ENCODE data around the gene PPFIA3.
"Not testable (repeated sequence)": the region's sequence is repeated elsewhere in the genome, so short reads cannot be mapped to it uniquely, and the experiment has no call there.

The PPFIA3 gene

GRCh38 chr19:49103331-49104085 is 15.8 kb upstream of the PPFIA3 start:
- no peak for DNase-seq (ENCODE audit: low spot score)

- DNase-seq (ENCODE audit: low spot score) = no peak
These were observed 15.0 kb upstream of the PPFIA3 start for GRCh38 chr19:49104229-49104864.

GRCh38 chr19:49106648-49107135 is 12.7 kb upstream of the PPFIA3 start:
- no peak for DNase-seq (ENCODE audit: low spot score)

- no peak for DNase-seq (ENCODE audit: low spot score)
These were observed 11.5 kb upstream of the PPFIA3 start for GRCh38 chr19:49107625-49108459.

- DNase-seq (ENCODE audit: low spot score) = no peak
These were observed 10.3 kb upstream of the PPFIA3 start for GRCh38 chr19:49109051-49109450.

GRCh38 chr19:49109569-49110233 is 9.6 kb upstream of the PPFIA3 start:
- no peak for DNase-seq (ENCODE audit: low spot score)

- DNase-seq (ENCODE audit: low spot score) = no peak
These were observed 8.8 kb upstream of the PPFIA3 start for GRCh38 chr19:49110567-49110966.

- DNase-seq (ENCODE audit: low spot score) = no peak
These were observed 7.9 kb upstream of the PPFIA3 start for GRCh38 chr19:49111218-49111998.

GRCh38 chr19:49113762-49114629 is 5.3 kb upstream of the PPFIA3 start, which contains the start of gene LIN7B:
Gene LIN7B (plus strand): TSS chr19:49114370. CDS start chr19:49114405, 35 bp downstream.
- DNase-seq (ENCODE audit: low spot score) = peak; percentile 64

- no peak for DNase-seq (ENCODE audit: low spot score)
These were observed 4.5 kb upstream of the PPFIA3 start for GRCh38 chr19:49114630-49115363.

GRCh38 chr19:49116544-49116943 is 2.8 kb upstream of the PPFIA3 start:
- DNase-seq (ENCODE audit: low spot score) = no peak

- no peak for DNase-seq (ENCODE audit: low spot score)
These were observed 1.4 kb upstream of the PPFIA3 start for GRCh38 chr19:49117677-49118564.

- peak; percentile 95 for DNase-seq (ENCODE audit: low spot score)
These were observed 556 bp upstream of the PPFIA3 start, which contains the start of gene C19orf73 for GRCh38 chr19:49118565-49119410. Gene C19orf73 (minus strand): TSS chr19:49119143. CDS start chr19:49119022, 121 bp downstream.

- DNase-seq (ENCODE audit: low spot score) = no peak
These were observed 960 bp downstream of the PPFIA3 start for GRCh38 chr19:49120325-49120683.

- DNase-seq (ENCODE audit: low spot score) = no peak
These were observed 1.5 kb downstream of the PPFIA3 start for GRCh38 chr19:49120868-49121267.

- not testable (repeated sequence) for DNase-seq (ENCODE audit: low spot score)
These were observed 2.5 kb downstream of the PPFIA3 start for GRCh38 chr19:49121841-49122240.

- DNase-seq (ENCODE audit: low spot score) = not testable (repeated sequence)
These were observed 3.9 kb downstream of the PPFIA3 start for GRCh38 chr19:49123285-49123684.
